DND-41 (cell line): ENCODE data around the gene BEND6.

Experiments
- ATAC-seq: fragments of 200-7000 bp; cut with Tn5 transposase; 3 replicates; pipeline ENCODE4 v1.9.1; 2021; ENCODE audit warnings: low read depth; ENCODE audit not compliant: insufficient read depth
- DNase-seq: peaks from one replicate; pipeline ENCODE4 v3.0.0-alpha.2; 2020
- H2AFZ ChIP-seq: 2 replicates; pipeline ENCODE4 v1.6.0; 2012; ENCODE audit warnings: low read depth, low read length
- H3K27ac ChIP-seq: 2 replicates; pipeline ENCODE4 v1.5.1; 2012; ENCODE audit warnings: low read length, inconsistent platforms
- H3K27me3 ChIP-seq: fragments of 200-600 bp; sonication (generic); 2 replicates; pipeline ENCODE4 v1.6.0; 2012; ENCODE audit warnings: low read length, mild to moderate bottlenecking, inconsistent platforms; ENCODE audit not compliant: insufficient read depth, poor library complexity
- H3K36me3 ChIP-seq: 2 replicates; pipeline ENCODE4 v1.5.1; 2012; ENCODE audit warnings: low read length, inconsistent platforms; ENCODE audit not compliant: insufficient read depth
- H3K4me1 ChIP-seq: 2 replicates; pipeline ENCODE4 v1.5.1; 2012; ENCODE audit warnings: mild to moderate bottlenecking, low read length; ENCODE audit not compliant: insufficient read depth
- H3K4me2 ChIP-seq: 2 replicates; pipeline ENCODE4 v1.6.0; 2012; ENCODE audit warnings: mild to moderate bottlenecking, moderate library complexity, low read length, inconsistent platforms; ENCODE audit not compliant: insufficient read depth
- H3K4me3 ChIP-seq, 2 experiments: fragments of 200-600 bp in 1 of 2; shearing (Covaris generic) in 1 of 2; 2 replicates each; pipeline ENCODE4 v1.5.1; 2012 to 2016; ENCODE audit warnings: inconsistent platforms in 2 of 2, low read length in 2 of 2, mild to moderate bottlenecking in 2 of 2, low read depth in 1 of 2, moderate library complexity in 1 of 2
- H3K79me2 ChIP-seq: 2 replicates; pipeline ENCODE4 v1.6.0; 2012; ENCODE audit warnings: low read length, inconsistent platforms; ENCODE audit not compliant: insufficient read depth
- H3K9ac ChIP-seq: 2 replicates; pipeline ENCODE4 v1.6.0; 2012; ENCODE audit warnings: low read depth, mild to moderate bottlenecking, inconsistent platforms, low read length, moderate library complexity
- H3K9me3 ChIP-seq: 2 replicates; pipeline ENCODE4 v1.5.1; 2012; ENCODE audit warnings: low read length, moderate library complexity, mild to moderate bottlenecking, inconsistent platforms; ENCODE audit not compliant: insufficient read depth, severe bottlenecking
- H4K20me1 ChIP-seq: 2 replicates; pipeline ENCODE4 v1.6.0; 2012; ENCODE audit warnings: low read length; ENCODE audit not compliant: insufficient read depth
- CTCF ChIP-seq: IDR thresholded peaks from 2 replicates; pipeline ENCODE4 v1.5.1; 2012; ENCODE audit warnings: borderline replicate concordance, low read length, moderate library complexity, mild to moderate bottlenecking; ENCODE audit not compliant: poor library complexity, severe bottlenecking; ENCODE audit errors: extremely low read depth
- EZH2 ChIP-seq: IDR thresholded peaks from 3 replicates; pipeline ENCODE4 v1.6.1; 2012; ENCODE audit warnings: borderline replicate concordance, low read depth, mild to moderate bottlenecking, moderate library complexity, low read length, inconsistent platforms; ENCODE audit not compliant: severe bottlenecking

Gene BEND6

GRCh38 chr6:56936466-56936865, 18.4 kb upstream of the BEND6 start:
- DNase-seq, result no peak
- Histone ChIP-seq H3K4me2 (no peak overlapping the region), H3K36me3 (no peaks in the 10 kb centered on the region), H3K4me1 (no peaks in the 10 kb centered on the region), H3K27me3 (peaks cover 11% of the 10 kb centered on the region), H3K9me3 (peaks cover 5% of the 10 kb centered on the region), H3K4me3 (no peak overlapping the region), H4K20me1 (no peaks in the 10 kb centered on the region), H3K9ac (no peak overlapping the region), H3K79me2 (no peaks in the 10 kb centered on the region), H3K27ac (no peak overlapping the region), H2AFZ (no peak overlapping the region)
- ATAC-seq, result no peak
- TF ChIP-seq EZH2 (no peak), CTCF (no peak)

- TF ChIP-seq CTCF (no peak), EZH2 (no peak)
- Histone ChIP-seq H3K36me3 (no peaks in the 10 kb centered on the region), H3K4me3 (no peak overlapping the region), H3K9me3 (peaks cover 6% of the 10 kb centered on the region), H4K20me1 (no peaks in the 10 kb centered on the region), H3K4me1 (no peaks in the 10 kb centered on the region), H3K9ac (no peak overlapping the region), H3K27me3 (peaks cover 3% of the 10 kb centered on the region), H3K4me2 (no peak overlapping the region), H3K27ac (no peak overlapping the region), H3K79me2 (no peaks in the 10 kb centered on the region), H2AFZ (no peak overlapping the region)
- no peak for DNase-seq
- ATAC-seq, result no peak
These were observed 16.2 kb upstream of the BEND6 start for GRCh38 chr6:56938649-56939191.

- Histone ChIP-seq H3K4me3 (no peak overlapping the region), H2AFZ (no peak overlapping the region), H3K9ac (no peak overlapping the region), H3K4me2 (no peak overlapping the region), H3K4me1 (no peaks in the 10 kb centered on the region), H3K36me3 (no peaks in the 10 kb centered on the region), H3K27me3 (peaks cover 3% of the 10 kb centered on the region), H3K27ac (no peak overlapping the region), H3K79me2 (no peaks in the 10 kb centered on the region), H4K20me1 (no peaks in the 10 kb centered on the region), H3K9me3 (peaks cover 6% of the 10 kb centered on the region)
- no peak for TF ChIP-seq CTCF
- DNase-seq (no peak), ATAC-seq (no peak)
These were observed 14.4 kb upstream of the BEND6 start for GRCh38 chr6:56940463-56940862.

GRCh38 chr6:56940977-56941376, 13.9 kb upstream of the BEND6 start:
- no peaks in the 10 kb centered on the region for H3K79me2 ChIP-seq
- H2AFZ ChIP-seq, result no peak overlapping the region
- peaks cover 6% of the 10 kb centered on the region for H3K9me3 ChIP-seq
- ATAC-seq (no peak), DNase-seq (no peak)
- H3K4me2 ChIP-seq, result no peak overlapping the region
- H3K4me1 ChIP-seq, result no peaks in the 10 kb centered on the region
- H4K20me1 ChIP-seq, result no peaks in the 10 kb centered on the region
- H3K9ac ChIP-seq, result no peak overlapping the region
- H3K27me3 ChIP-seq, result peaks cover 3% of the 10 kb centered on the region
- no peak overlapping the region for H3K27ac ChIP-seq
- no peak overlapping the region for H3K4me3 ChIP-seq
- TF ChIP-seq CTCF (no peak), EZH2 (no peak)
- H3K36me3 ChIP-seq, result no peaks in the 10 kb centered on the region
